ENCODE data around the gene SHB. TPM values are rescaled to one million over a fixed set of nuclear protein-coding genes. Genes with fewer than 3 reads are reported as not detected.

The SHB gene
- total and polyA plus RNA-seq, 2 of the 13 experiments (the other 11 are each of a cell fraction or from before 2014, with no cell fraction given) = 19.4 to 20.7 TPM

GRCh38 chr9:37984278-37984671 is 84.8 kb downstream of the SHB start:
- Histone ChIP-seq H3K4me3 (replicated peaks in 1 of 3; ENCODE audit: insufficient read depth in 1 of 3, low read depth in 2 of 3, low read length in 3 of 3) (no peak overlapping the region), H3K4me2 (ENCODE audit: low read depth, low read length) (no peak overlapping the region), H3K36me3 (replicated peaks in 1 of 2; ENCODE audit: control insufficient read depth in 1 of 2, insufficient read depth in 2 of 2, low read length in 2 of 2) (peaks cover 14 to 61% of the 10 kb centered on the region in 2 experiments), H3K9me3 (ENCODE audit: low read length) (no peaks in the 10 kb centered on the region), H3K79me2 (ENCODE audit: insufficient read depth, low read length) (peaks cover 35% of the 10 kb centered on the region), H3K9ac (ENCODE audit: insufficient read depth, low read depth, low read length) (no peak overlapping the region), H3K27me3 (ENCODE audit: control insufficient read depth in 1 of 2, insufficient read depth in 2 of 2, low read length in 2 of 2) (no peaks in the 10 kb centered on the region), H4K20me1 (ENCODE audit: insufficient read depth, low read length) (peaks cover 54% of the 10 kb centered on the region), H3K27ac (ENCODE audit: extremely low read length, insufficient read depth, low read length) (no peak overlapping the region), H2AFZ (ENCODE audit: low read length) (no peak overlapping the region), H3K4me1 (ENCODE audit: insufficient read depth, low read length) (0 out of 2 replicates have a peak, but pooled peaks cover 10% of the 10 kb centered on the region)
- no peak for ATAC-seq
- no peak for TF ChIP-seq ZNF552 (CRISPR knock-in tag; IDR thresholded peaks at IDR 0.05; ENCODE audit: borderline replicate concordance)
- peak; percentile 49; the same call in 1 of the 2 replicates for TF ChIP-seq ZNF629 (CRISPR knock-in tag; conservative IDR thresholded peaks at IDR 0.05)
- FAIRE-seq = no peak
- intact Hi-C loops (cut with micrococcal nuclease; ENCODE audit: unreplicated experiment) (no loop called here), in situ Hi-C loops (cut with HindIII; ENCODE audit: extremely low pct_ligation_motif_present, low pct_unique_long_range_greater_than_20kb) (no loop called here)
- ChIA-PET CTCF (ENCODE audit: low intra/inter-chr PET ratio, low total read pairs) (no interaction called here), POLR2A (no interaction called here)
- DNase-seq (ENCODE audit: low spot score) = no peak
- WGBS (ENCODE audit: low lambda C conversion rate) = 96% methylated on average over 5 of the region's 5 CpGs
- BruUV-seq (replicated peaks) = no TSS peak

DNA sequence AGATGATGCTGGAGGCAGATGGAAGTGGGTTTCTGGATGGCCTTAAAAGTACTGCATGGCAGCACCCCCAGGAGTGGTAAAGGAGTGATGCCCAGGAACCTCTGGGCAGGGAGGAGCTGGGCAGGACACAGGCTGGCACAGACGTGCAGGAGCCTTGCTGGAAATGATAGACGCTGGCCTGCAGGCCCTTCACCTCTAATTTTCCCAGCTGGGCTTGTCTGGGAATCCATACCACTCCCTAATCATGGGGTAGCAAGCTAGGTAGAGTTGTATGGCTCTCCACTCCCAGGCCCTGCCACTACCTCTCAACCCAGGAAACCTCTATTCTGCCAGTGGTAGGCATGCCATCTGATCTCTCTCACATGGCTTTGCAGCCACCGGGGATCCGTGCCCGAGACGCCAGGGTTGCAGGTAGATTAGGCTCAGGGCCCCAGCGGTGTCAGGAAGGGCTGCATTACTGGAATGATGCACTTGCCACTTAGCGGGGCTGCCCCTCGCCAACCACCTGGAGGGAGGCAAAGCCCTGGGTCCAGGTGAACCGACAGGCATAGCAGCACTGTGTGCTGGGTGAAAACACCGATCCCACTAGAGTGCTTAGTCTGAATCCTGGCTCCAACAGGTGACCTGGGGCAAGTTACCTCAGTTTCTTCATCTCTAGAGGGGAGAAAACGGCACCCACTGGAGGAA is 85.5 kb downstream of the SHB start:
- H3K79me2 ChIP-seq (ENCODE audit: insufficient read depth, low read length) = peaks cover 31% of the 10 kb centered on the region
- POLR2A ChIA-PET = no interaction called here
- ATAC-seq (no peak), FAIRE-seq (no peak), DNase-seq (ENCODE audit: low spot score) (no peak)
- H3K4me3 ChIP-seq (replicated peaks in 1 of 3; ENCODE audit: insufficient read depth in 1 of 3, low read depth in 2 of 3, low read length in 3 of 3) = no peak overlapping the region
- peaks cover 56% of the 10 kb centered on the region for H4K20me1 ChIP-seq (ENCODE audit: insufficient read depth, low read length)
- H2AFZ ChIP-seq (ENCODE audit: low read length) = no peak overlapping the region
- H3K36me3 ChIP-seq (replicated peaks in 1 of 2; ENCODE audit: control insufficient read depth in 1 of 2, insufficient read depth in 2 of 2, low read length in 2 of 2) = peaks cover 12 to 62% of the 10 kb centered on the region in 2 experiments
- intact Hi-C loops (cut with micrococcal nuclease; ENCODE audit: unreplicated experiment) (no loop called here), in situ Hi-C loops (cut with HindIII; ENCODE audit: extremely low pct_ligation_motif_present, low pct_unique_long_range_greater_than_20kb) (no loop called here)
- CTCF ChIA-PET (ENCODE audit: low intra/inter-chr PET ratio, low total read pairs) = no interaction called here
- no peak overlapping the region for H3K4me2 ChIP-seq (ENCODE audit: low read depth, low read length)
- no TSS peak for BruUV-seq (replicated peaks)
- H3K9ac ChIP-seq (ENCODE audit: insufficient read depth, low read depth, low read length) = no peak overlapping the region
- 98% methylated on average over 7 of the region's 12 CpGs for WGBS (ENCODE audit: low lambda C conversion rate)
- no peak overlapping the region for H3K27ac ChIP-seq (ENCODE audit: extremely low read length, insufficient read depth, low read length)
- H3K9me3 ChIP-seq (ENCODE audit: low read length) = no peaks in the 10 kb centered on the region
- TF ChIP-seq RBM22 (optimal IDR thresholded peaks at IDR 0.05; ENCODE audit: low read length) = peak; percentile 84
- TF ChIP-seq, protein P1, sequence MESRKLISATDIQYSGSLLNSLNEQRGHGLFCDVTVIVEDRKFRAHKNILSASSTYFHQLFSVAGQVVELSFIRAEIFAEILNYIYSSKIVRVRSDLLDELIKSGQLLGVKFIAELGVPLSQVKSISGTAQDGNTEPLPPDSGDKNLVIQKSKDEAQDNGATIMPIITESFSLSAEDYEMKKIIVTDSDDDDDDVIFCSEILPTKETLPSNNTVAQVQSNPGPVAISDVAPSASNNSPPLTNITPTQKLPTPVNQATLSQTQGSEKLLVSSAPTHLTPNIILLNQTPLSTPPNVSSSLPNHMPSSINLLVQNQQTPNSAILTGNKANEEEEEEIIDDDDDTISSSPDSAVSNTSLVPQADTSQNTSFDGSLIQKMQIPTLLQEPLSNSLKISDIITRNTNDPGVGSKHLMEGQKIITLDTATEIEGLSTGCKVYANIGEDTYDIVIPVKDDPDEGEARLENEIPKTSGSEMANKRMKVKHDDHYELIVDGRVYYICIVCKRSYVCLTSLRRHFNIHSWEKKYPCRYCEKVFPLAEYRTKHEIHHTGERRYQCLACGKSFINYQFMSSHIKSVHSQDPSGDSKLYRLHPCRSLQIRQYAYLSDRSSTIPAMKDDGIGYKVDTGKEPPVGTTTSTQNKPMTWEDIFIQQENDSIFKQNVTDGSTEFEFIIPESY (CRISPR knock-in tag; IDR thresholded peaks at IDR 0.05) = no peak
- H3K27me3 ChIP-seq (ENCODE audit: control insufficient read depth in 1 of 2, insufficient read depth in 2 of 2, low read length in 2 of 2) = no peaks in the 10 kb centered on the region
- 0 out of 2 replicates have a peak, but pooled peaks cover 10% of the 10 kb centered on the region for H3K4me1 ChIP-seq (ENCODE audit: insufficient read depth, low read length)

All from HepG2 (cell line).